ENCODE data around the gene PLPPR5. TPM values are rescaled to one million over a fixed set of nuclear protein-coding genes. Genes with fewer than 3 reads are reported as not detected.

PLPPR5 gene
- total RNA-seq, 1 experiment from 2014 or later: not detected

DNA sequence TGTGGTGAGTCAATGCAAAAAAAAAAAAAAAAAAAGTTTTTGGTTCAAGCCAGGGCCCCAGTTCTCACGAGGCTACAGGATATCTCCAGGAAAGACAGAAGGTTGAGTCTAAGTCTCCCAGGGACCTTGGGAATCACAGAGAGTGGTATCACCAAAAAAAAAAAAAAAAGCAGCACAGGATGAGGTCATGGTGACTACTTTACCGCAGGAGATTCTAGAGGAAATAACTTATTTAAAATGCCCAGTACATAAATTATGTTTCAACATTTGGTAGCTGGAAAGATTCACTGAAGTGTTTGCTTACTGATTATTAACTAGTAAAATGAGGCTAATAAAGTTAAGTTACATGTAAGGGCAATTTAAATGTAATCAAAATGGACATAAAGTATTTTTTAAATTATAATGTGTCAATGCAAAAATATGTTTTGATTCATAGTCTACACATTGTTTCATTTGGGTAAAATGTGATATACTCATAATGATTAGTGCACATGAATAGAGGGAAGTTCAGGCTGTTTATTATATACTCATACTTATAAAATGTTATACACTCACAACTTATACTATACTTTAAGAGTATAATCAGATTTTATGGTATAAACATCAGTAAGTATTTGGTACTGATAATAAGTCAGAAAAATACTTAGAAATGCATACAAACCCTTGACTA, 84.1 kb downstream of the PLPPR5 start:
- no peaks in the 10 kb centered on the region for H3K27me3 ChIP-seq (replicated peaks; ENCODE audit: control insufficient read depth, insufficient read depth, low read length)
- no peak overlapping the region for H3K27ac Mint-ChIP-seq (ENCODE audit: unreplicated experiment)
- H3K4me3 Mint-ChIP-seq (ENCODE audit: unreplicated experiment): no peak overlapping the region
- H3K36me3 Mint-ChIP-seq (ENCODE audit: insufficient read depth, unreplicated experiment): no peaks in the 10 kb centered on the region
- no peaks in the 10 kb centered on the region for H3K4me1 ChIP-seq
- H3K36me3 ChIP-seq (ENCODE audit: control insufficient read depth, insufficient read depth, low read length): no peaks in the 10 kb centered on the region
- BruUV-seq (replicated peaks): no TSS peak
- H3K9me3 Mint-ChIP-seq (ENCODE audit: unreplicated experiment): no peaks in the 10 kb centered on the region
- TF ChIP-seq, protein P1, sequence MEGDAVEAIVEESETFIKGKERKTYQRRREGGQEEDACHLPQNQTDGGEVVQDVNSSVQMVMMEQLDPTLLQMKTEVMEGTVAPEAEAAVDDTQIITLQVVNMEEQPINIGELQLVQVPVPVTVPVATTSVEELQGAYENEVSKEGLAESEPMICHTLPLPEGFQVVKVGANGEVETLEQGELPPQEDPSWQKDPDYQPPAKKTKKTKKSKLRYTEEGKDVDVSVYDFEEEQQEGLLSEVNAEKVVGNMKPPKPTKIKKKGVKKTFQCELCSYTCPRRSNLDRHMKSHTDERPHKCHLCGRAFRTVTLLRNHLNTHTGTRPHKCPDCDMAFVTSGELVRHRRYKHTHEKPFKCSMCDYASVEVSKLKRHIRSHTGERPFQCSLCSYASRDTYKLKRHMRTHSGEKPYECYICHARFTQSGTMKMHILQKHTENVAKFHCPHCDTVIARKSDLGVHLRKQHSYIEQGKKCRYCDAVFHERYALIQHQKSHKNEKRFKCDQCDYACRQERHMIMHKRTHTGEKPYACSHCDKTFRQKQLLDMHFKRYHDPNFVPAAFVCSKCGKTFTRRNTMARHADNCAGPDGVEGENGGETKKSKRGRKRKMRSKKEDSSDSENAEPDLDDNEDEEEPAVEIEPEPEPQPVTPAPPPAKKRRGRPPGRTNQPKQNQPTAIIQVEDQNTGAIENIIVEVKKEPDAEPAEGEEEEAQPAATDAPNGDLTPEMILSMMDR (IDR thresholded peaks at IDR 0.05; ENCODE audit: insufficient read depth in 1 of 2, low read depth in 1 of 2, low read length in 1 of 2, severe bottlenecking in 1 of 2, unreplicated experiment in 1 of 2): no peak
- ChIA-PET CTCF (no interaction called here), POLR2A (no interaction called here)
- H3K4me1 Mint-ChIP-seq (ENCODE audit: low read depth, unreplicated experiment): no peaks in the 10 kb centered on the region
- no peak overlapping the region for H3K4me3 ChIP-seq (ENCODE audit: low read depth, low read length)
- peaks cover 5% of the 10 kb centered on the region for H3K27me3 Mint-ChIP-seq (ENCODE audit: insufficient read depth, unreplicated experiment)
- no peak for DNase-seq
- H3K9me3 ChIP-seq: no peaks in the 10 kb centered on the region
- intact Hi-C loops (cut with micrococcal nuclease; ENCODE audit: unreplicated experiment): no loop called here

DNA sequence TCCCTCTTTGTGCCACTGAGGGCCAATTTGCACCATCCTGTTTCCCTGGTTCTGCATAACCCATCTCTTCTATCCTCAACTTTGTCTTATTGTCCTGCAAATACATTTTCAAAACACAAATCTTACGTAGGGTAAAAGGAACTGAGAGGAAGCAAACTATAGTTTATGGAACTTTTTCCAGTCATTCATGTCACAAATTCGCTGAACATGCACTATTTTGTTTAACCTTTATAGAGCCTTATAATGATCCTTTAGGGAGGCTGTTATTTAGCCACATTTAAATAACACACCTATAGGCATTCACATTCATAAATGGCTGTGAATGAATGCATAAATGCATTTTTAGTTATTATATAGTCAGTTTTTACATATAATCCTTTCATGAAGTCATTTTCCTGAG, 85.0 kb downstream of the PLPPR5 start:
- no peaks in the 10 kb centered on the region for H3K36me3 ChIP-seq (ENCODE audit: control insufficient read depth, insufficient read depth, low read length)
- Mint-ChIP-seq H3K27ac (ENCODE audit: unreplicated experiment) (no peak overlapping the region), H3K9me3 (ENCODE audit: unreplicated experiment) (no peaks in the 10 kb centered on the region), H3K36me3 (ENCODE audit: insufficient read depth, unreplicated experiment) (no peaks in the 10 kb centered on the region), H3K4me3 (ENCODE audit: unreplicated experiment) (no peak overlapping the region), H3K4me1 (ENCODE audit: low read depth, unreplicated experiment) (no peaks in the 10 kb centered on the region), H3K27me3 (ENCODE audit: insufficient read depth, unreplicated experiment) (peaks cover 5% of the 10 kb centered on the region)
- no peak for DNase-seq
- ChIA-PET CTCF (no interaction called here), POLR2A (no interaction called here)
- no peaks in the 10 kb centered on the region for H3K4me1 ChIP-seq
- TF ChIP-seq, protein P1 (IDR thresholded peaks at IDR 0.05; ENCODE audit: insufficient read depth in 1 of 2, low read depth in 1 of 2, low read length in 1 of 2, severe bottlenecking in 1 of 2, unreplicated experiment in 1 of 2): no peak
- intact Hi-C loops (cut with micrococcal nuclease; ENCODE audit: unreplicated experiment): no loop called here
- no peak overlapping the region for H3K4me3 ChIP-seq (ENCODE audit: low read depth, low read length)
- BruUV-seq (replicated peaks): no TSS peak
- H3K9me3 ChIP-seq: no peaks in the 10 kb centered on the region
- no peaks in the 10 kb centered on the region for H3K27me3 ChIP-seq (replicated peaks; ENCODE audit: control insufficient read depth, insufficient read depth, low read length)

DNA sequence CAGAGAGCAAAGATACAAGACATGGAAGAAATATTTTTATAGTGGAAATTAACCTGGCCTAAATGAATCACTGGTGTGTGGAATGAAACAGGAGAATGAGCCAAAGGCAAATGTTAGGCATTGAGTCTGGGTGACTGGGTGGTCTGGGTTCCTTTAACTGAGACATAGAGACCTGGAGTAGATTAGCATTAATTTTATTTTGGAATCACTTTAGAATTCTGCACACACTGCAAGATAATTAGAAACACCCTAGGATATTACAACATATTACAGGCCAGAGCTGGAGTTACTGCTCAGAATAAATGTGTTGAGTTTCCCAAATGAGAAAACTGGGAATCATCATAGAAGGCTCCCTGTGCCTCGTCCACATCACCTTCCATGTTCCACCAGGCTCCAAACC, 85.5 kb downstream of the PLPPR5 start:
- no TSS peak for BruUV-seq (replicated peaks)
- Mint-ChIP-seq H3K27ac (ENCODE audit: unreplicated experiment) (no peak overlapping the region), H3K4me3 (ENCODE audit: unreplicated experiment) (no peak overlapping the region), H3K27me3 (ENCODE audit: insufficient read depth, unreplicated experiment) (peaks cover 5% of the 10 kb centered on the region), H3K4me1 (ENCODE audit: low read depth, unreplicated experiment) (no peaks in the 10 kb centered on the region), H3K36me3 (ENCODE audit: insufficient read depth, unreplicated experiment) (no peaks in the 10 kb centered on the region), H3K9me3 (ENCODE audit: unreplicated experiment) (no peaks in the 10 kb centered on the region)
- H3K4me3 ChIP-seq (ENCODE audit: low read depth, low read length): no peak overlapping the region
- H3K36me3 ChIP-seq (ENCODE audit: control insufficient read depth, insufficient read depth, low read length): no peaks in the 10 kb centered on the region
- DNase-seq: no peak
- TF ChIP-seq, protein P1 (IDR thresholded peaks at IDR 0.05; ENCODE audit: insufficient read depth in 1 of 2, low read depth in 1 of 2, low read length in 1 of 2, severe bottlenecking in 1 of 2, unreplicated experiment in 1 of 2): no peak
- CTCF ChIA-PET: no interaction called here
- intact Hi-C loops (cut with micrococcal nuclease; ENCODE audit: unreplicated experiment): no loop called here
- H3K9me3 ChIP-seq: no peaks in the 10 kb centered on the region
- POLR2A ChIA-PET: no interaction called here
- H3K27me3 ChIP-seq (replicated peaks; ENCODE audit: control insufficient read depth, insufficient read depth, low read length): no peaks in the 10 kb centered on the region
- H3K4me1 ChIP-seq: no peaks in the 10 kb centered on the region

Data from Caco-2 (cell line).